CD14-positive monocyte (primary cell): Measurements from ENCODE around the gene HOXA2. TPM values are rescaled to one million over a fixed set of nuclear protein-coding genes. Genes with fewer than 3 reads are reported as not detected.

Experiments
- DNase-seq, 3 donors: peaks; one replicate each; pipeline ENCODE4 v3.0.0-alpha.2; 2011 to 2022
- H2AFZ ChIP-seq: 2 replicates; pipeline ENCODE4 v1.6.0; 2012; ENCODE audit warnings: mild to moderate bottlenecking, low read depth, low read length, inconsistent platforms; ENCODE audit not compliant: insufficient read depth, poor library complexity, severe bottlenecking
- H3K27ac ChIP-seq, 2 donors: 1 replicate in 1 of 2; 2 replicates in 1 of 2; pipeline ENCODE4 v1.5.1; 2012 to 2013; ENCODE audit warnings: low read length in 2 of 2, control low read depth in 1 of 2, inconsistent platforms in 1 of 2, low read depth in 1 of 2, mild to moderate bottlenecking in 1 of 2
- H3K27me3 ChIP-seq, 2 donors: one replicate each; pipeline versions ENCODE4 v1.6.0 to v1.6.1; 2011 to 2013; ENCODE audit warnings: low read length in 2 of 2; ENCODE audit not compliant: control insufficient read depth in 2 of 2, insufficient read depth in 2 of 2
- H3K36me3 ChIP-seq, 2 donors: replicated peaks in 1 of 2; 1 replicate in 1 of 2; 2 replicates in 1 of 2; pipeline versions ENCODE4 v1.5.1 to v1.6.1; 2012 to 2013; ENCODE audit warnings: low read length in 2 of 2, control low read depth in 1 of 2, inconsistent platforms in 1 of 2, mild to moderate bottlenecking in 1 of 2; ENCODE audit not compliant: insufficient read depth in 2 of 2, control insufficient read depth in 1 of 2
- H3K4me1 ChIP-seq, 2 donors: 1 replicate in 1 of 2; 2 replicates in 1 of 2; pipeline versions ENCODE4 v1.5.1 to v1.6.1; 2012 to 2013; ENCODE audit warnings: low read length in 2 of 2, control low read depth in 1 of 2, inconsistent platforms in 1 of 2, mild to moderate bottlenecking in 1 of 2, moderate library complexity in 1 of 2; ENCODE audit not compliant: insufficient read depth in 2 of 2, control insufficient read depth in 1 of 2
- H3K4me2 ChIP-seq: replicated peaks from 2 replicates; pipeline ENCODE3; 2012; ENCODE audit warnings: low read length, moderate library complexity, mild to moderate bottlenecking; ENCODE audit not compliant: poor library complexity, severe bottlenecking; ENCODE audit errors: extremely low read depth
- H3K4me3 ChIP-seq, 3 experiments: fragments of 200-600 bp in 1 of 3; sonication (generic) in 1 of 3; replicated peaks in 1 of 3; 1 replicate in 2 of 3; 2 replicates in 1 of 3; pipeline ENCODE4 v1.5.1; 2011 to 2013; ENCODE audit warnings: low read length in 3 of 3, mild to moderate bottlenecking in 3 of 3, control low read depth in 2 of 3, low read depth in 2 of 3, inconsistent platforms in 1 of 3, moderate library complexity in 1 of 3
- H3K79me2 ChIP-seq: 2 replicates; pipeline ENCODE4 v1.6.0; 2012; ENCODE audit warnings: mild to moderate bottlenecking, control low read depth, inconsistent platforms, low read length, moderate library complexity; ENCODE audit not compliant: insufficient read depth
- H3K9ac ChIP-seq: 2 replicates; pipeline ENCODE4 v1.6.0; 2017; ENCODE audit warnings: low read length, mild to moderate bottlenecking; ENCODE audit not compliant: insufficient read depth, poor library complexity, severe bottlenecking
- H3K9me3 ChIP-seq, 2 donors: replicated peaks in 1 of 2; 1 replicate in 1 of 2; 2 replicates in 1 of 2; pipeline versions ENCODE4 v1.5.1 to v1.6.1; 2012 to 2013; ENCODE audit warnings: low read length in 2 of 2, control low read depth in 1 of 2; ENCODE audit not compliant: control insufficient read depth in 1 of 2, insufficient read depth in 1 of 2
- H4K20me1 ChIP-seq: 2 replicates; pipeline ENCODE4 v1.6.0; 2012; ENCODE audit warnings: mild to moderate bottlenecking, low read length, control low read depth, moderate library complexity; ENCODE audit not compliant: insufficient read depth
- H3K27ac Mint-ChIP-seq, 7 donors: one replicate each; pipeline ENCODE4 v1.8.0; 2020; ENCODE audit warnings: mild to moderate bottlenecking in 7 of 7, mixed read lengths in 7 of 7, moderate library complexity in 6 of 7, inconsistent platforms in 2 of 7
- H3K27me3 Mint-ChIP-seq, 3 donors: one replicate each; pipeline ENCODE4 v1.8.0; 2021 to 2022; ENCODE audit warnings: low read depth in 3 of 3, mild to moderate bottlenecking in 3 of 3, mixed read lengths in 3 of 3, moderate library complexity in 3 of 3, inconsistent platforms in 1 of 3
- H3K36me3 Mint-ChIP-seq, 2 donors: one replicate each; pipeline ENCODE4 v1.8.0; 2020; ENCODE audit warnings: mixed read lengths in 2 of 2, inconsistent platforms in 1 of 2, mild to moderate bottlenecking in 1 of 2
- H3K4me1 Mint-ChIP-seq: one replicate; pipeline ENCODE4 v1.8.0; 2020; ENCODE audit warnings: mild to moderate bottlenecking, mixed read lengths
- H3K4me3 Mint-ChIP-seq, 2 donors: one replicate each; pipeline ENCODE4 v1.8.0; 2020; ENCODE audit warnings: mild to moderate bottlenecking in 2 of 2, mixed read lengths in 2 of 2, moderate library complexity in 1 of 2
- H3K9me3 Mint-ChIP-seq, 7 donors: one replicate each; pipeline ENCODE4 v1.8.0; 2020 to 2022; ENCODE audit warnings: mixed read lengths in 7 of 7, mild to moderate bottlenecking in 6 of 7, moderate library complexity in 6 of 7, inconsistent platforms in 2 of 7
- WGBS: methylation state at CpG from one replicate; pipeline ENCODE4 v1.1.5; 2013; ENCODE audit warnings: missing lambda C conversion rate; ENCODE audit not compliant: insufficient coverage; 5-methylcytosine and 5-hydroxymethylcytosine counted together
- intact Hi-C, 2 donors: fragments of 100-400 bp; cut with micrococcal nuclease; formaldehyde crosslinking; loops; one replicate each; pipeline versions ENCODE4 v1.15.0 to v1.15.1; 2023
- polyA plus RNA-seq, 3 donors: library from polyadenylated mRNA; depleted of rRNA in 1 of 3; unstranded in 2 of 3; stranded (reverse) in 1 of 3; fragments of 300-500 nt in 2 of 3; fragments of >200 nt in 1 of 3; fragmentation: Illumina TruSeq in 2 of 3; gene quantifications; 1 replicate in 2 of 3; 2 replicates in 1 of 3; pipeline ENCODE4 v1.2.3, GENCODE V29; 2012 to 2021
- TF ChIP-seq, protein P1 (sequence below): fragments of 200-600 bp; IDR thresholded peaks from one replicate; pipeline ENCODE4 v1.8.0; 2022; ENCODE audit warnings: antibody characterized with exemption, mild to moderate bottlenecking

HOXA2 gene
- polyA plus RNA-seq, 3 donors: not detected

DNA sequence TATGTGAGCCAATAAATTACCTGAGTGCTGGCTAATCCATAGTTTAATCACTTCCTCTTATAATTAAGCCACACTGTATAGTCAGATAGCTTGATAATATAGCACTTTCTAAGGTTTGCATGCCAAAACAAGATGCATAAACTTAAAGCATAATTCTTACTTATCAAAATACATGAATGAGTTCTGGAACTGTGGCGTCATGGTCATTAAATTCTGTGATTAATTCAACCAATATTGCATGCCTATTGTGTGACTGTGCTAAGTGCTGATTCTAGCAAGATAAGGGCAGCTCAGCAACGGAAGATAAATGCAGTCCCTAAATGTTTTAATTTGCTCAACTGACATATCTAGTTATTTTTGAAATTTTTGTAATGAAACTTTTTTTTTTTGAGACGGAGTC is 36.3 kb downstream of the HOXA2 start:
- intact Hi-C loops: no loop called here
- Histone ChIP-seq H3K9me3 (no peaks in the 10 kb centered on the region), H3K4me2 (no peak overlapping the region)

DNA sequence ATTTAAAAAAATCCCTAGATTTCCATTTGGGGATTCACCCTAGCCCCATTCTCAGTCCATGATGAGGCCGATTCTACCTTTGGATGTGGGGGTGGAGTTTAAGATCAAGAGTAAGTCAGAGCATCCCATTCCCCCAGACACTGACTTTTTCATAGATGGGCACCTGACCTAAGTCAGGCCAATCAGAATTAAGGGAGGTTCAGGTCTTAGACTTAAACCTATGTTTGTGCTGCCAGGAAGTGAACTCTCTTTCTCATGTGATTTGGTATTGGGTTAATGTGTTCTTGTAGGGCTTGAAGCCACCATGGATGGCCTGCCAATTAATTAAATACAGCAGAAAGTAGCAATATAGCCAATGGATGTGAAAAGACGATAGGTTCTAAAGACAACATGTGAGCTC is 36.8 kb downstream of the HOXA2 start:
- H3K27ac ChIP-seq: no peak overlapping the region
- WGBS: no CpG with 5 or more reads among the region's 2 CpGs
- no peak for DNase-seq
- Mint-ChIP-seq H3K4me1 (peaks cover 3% of the 10 kb centered on the region), H3K4me3 (no peak overlapping the region), H3K27me3 (peaks cover 5 to 6% (median 5%) of the 10 kb centered on the region in 3 donors), H3K9me3 (peaks cover 0 to 1% (median 0%) of the 10 kb centered on the region in 7 donors), H3K36me3 (no peaks in the 10 kb centered on the region), H3K27ac (peak overlapping the region in 1 of 7 donors; percentile 42)
- TF ChIP-seq, protein P1, sequence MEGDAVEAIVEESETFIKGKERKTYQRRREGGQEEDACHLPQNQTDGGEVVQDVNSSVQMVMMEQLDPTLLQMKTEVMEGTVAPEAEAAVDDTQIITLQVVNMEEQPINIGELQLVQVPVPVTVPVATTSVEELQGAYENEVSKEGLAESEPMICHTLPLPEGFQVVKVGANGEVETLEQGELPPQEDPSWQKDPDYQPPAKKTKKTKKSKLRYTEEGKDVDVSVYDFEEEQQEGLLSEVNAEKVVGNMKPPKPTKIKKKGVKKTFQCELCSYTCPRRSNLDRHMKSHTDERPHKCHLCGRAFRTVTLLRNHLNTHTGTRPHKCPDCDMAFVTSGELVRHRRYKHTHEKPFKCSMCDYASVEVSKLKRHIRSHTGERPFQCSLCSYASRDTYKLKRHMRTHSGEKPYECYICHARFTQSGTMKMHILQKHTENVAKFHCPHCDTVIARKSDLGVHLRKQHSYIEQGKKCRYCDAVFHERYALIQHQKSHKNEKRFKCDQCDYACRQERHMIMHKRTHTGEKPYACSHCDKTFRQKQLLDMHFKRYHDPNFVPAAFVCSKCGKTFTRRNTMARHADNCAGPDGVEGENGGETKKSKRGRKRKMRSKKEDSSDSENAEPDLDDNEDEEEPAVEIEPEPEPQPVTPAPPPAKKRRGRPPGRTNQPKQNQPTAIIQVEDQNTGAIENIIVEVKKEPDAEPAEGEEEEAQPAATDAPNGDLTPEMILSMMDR: no peak
- H3K4me3 ChIP-seq: no peak overlapping the region
- no peak overlapping the region for H3K9ac ChIP-seq
- H3K36me3 ChIP-seq: no peaks in the 10 kb centered on the region
- no peaks in the 10 kb centered on the region for H3K27me3 ChIP-seq
- H3K4me2 ChIP-seq: no peak overlapping the region
- no peaks in the 10 kb centered on the region for H3K9me3 ChIP-seq
- no peaks in the 10 kb centered on the region for H3K79me2 ChIP-seq
- no peak overlapping the region for H2AFZ ChIP-seq
- no peaks in the 10 kb centered on the region for H4K20me1 ChIP-seq
- no peaks in the 10 kb centered on the region for H3K4me1 ChIP-seq
- intact Hi-C loops: no loop called here

More for the DNA sequence above, 36.3 kb downstream of the HOXA2 start:
- peaks cover 4 to 5% (median 4%) of the 10 kb centered on the region in 3 donors for H3K27me3 Mint-ChIP-seq
- Histone ChIP-seq H3K36me3 (no peaks in the 10 kb centered on the region), H3K27ac (no peak overlapping the region), H3K9ac (no peak overlapping the region), H3K4me3 (no peak overlapping the region), H3K79me2 (no peaks in the 10 kb centered on the region), H4K20me1 (no peaks in the 10 kb centered on the region), H3K4me1 (no peaks in the 10 kb centered on the region), H3K27me3 (no peaks in the 10 kb centered on the region), H2AFZ (no peak overlapping the region)
- H3K27ac Mint-ChIP-seq: no peak overlapping the region
- peaks cover 0 to 1% (median 0%) of the 10 kb centered on the region in 7 donors for H3K9me3 Mint-ChIP-seq
- WGBS: 100% methylated on average over 1 of the region's 3 CpGs
- H3K36me3 Mint-ChIP-seq: no peaks in the 10 kb centered on the region
- H3K4me1 Mint-ChIP-seq: peaks cover 3% of the 10 kb centered on the region
- TF ChIP-seq, protein P1: no peak
- DNase-seq: no peak
- no peak overlapping the region for H3K4me3 Mint-ChIP-seq
